IMR-90 (cell line): ENCODE results near the gene PKD1L1. TPM values are rescaled to one million over a fixed set of nuclear protein-coding genes. Genes with fewer than 3 reads are reported as not detected.
A peak's percentile ranks its signal among the peaks of the same experiment; 100 is the strongest.

Source experiments
- ATAC-seq: fragments of 200-7000 bp; cut with Tn5 transposase; 2 replicates; pipeline ENCODE4 v1.9.1; 2020; ENCODE audit warnings: low read depth, mild to moderate bottlenecking, moderate library complexity
- BruUV-seq: library from RNA; stranded (reverse); fragments of 400-500 nt; replicated peaks from 2 replicates; lab custom pipeline; 2021; lab: Mats Ljungman, UMichigan
- CTCF ChIA-PET: fragments of 300-600 bp; formaldehyde crosslinking; extraction: SDS; loops from one replicate; lab custom pipeline; 2021; ENCODE audit warnings: antibody characterized with exemption; lab: Yijun Ruan, JAX
- POLR2A ChIA-PET: fragments of 300-600 bp; sonication (Branson Sonifier 250); formaldehyde crosslinking; loops from one replicate; lab custom pipeline; 2022; ENCODE audit warnings: antibody characterized with exemption; ENCODE audit not compliant: unreplicated experiment; lab: Charles Lee
- DNase-seq: peaks from one replicate; pipeline ENCODE4 v3.0.0; 2013
- H2AFZ ChIP-seq: replicated peaks from 2 replicates; pipeline ENCODE3; 2013; ENCODE audit warnings: low read length, mild to moderate bottlenecking; ENCODE audit not compliant: poor library complexity
- H2AK5ac ChIP-seq: 2 replicates; pipeline ENCODE4 v1.6.1; 2013; ENCODE audit warnings: low read depth, low read length, inconsistent platforms
- H2AK9ac ChIP-seq: replicated peaks from 2 replicates; pipeline ENCODE3; 2013; ENCODE audit warnings: mild to moderate bottlenecking, low read depth, low read length, moderate library complexity; ENCODE audit not compliant: poor library complexity
- H2BK120ac ChIP-seq: 2 replicates; pipeline ENCODE4 v1.6.1; 2013; ENCODE audit warnings: low read depth, low read length, inconsistent platforms
- H2BK15ac ChIP-seq: 3 replicates; pipeline ENCODE4 v1.6.1; 2013; ENCODE audit warnings: low read depth, low read length, inconsistent platforms
- H2BK20ac ChIP-seq: 2 replicates; pipeline ENCODE4 v1.6.1; 2013; ENCODE audit warnings: low read depth, mild to moderate bottlenecking, inconsistent platforms, low read length, moderate library complexity
- H2BK5ac ChIP-seq: 2 replicates; pipeline ENCODE4 v1.6.1; 2013; ENCODE audit warnings: mild to moderate bottlenecking, low read depth, low read length, inconsistent platforms; ENCODE audit not compliant: poor library complexity, severe bottlenecking
- H3K14ac ChIP-seq: replicated peaks from 2 replicates; pipeline ENCODE4 v1.6.1; 2013; ENCODE audit warnings: low read depth, low read length, inconsistent platforms
- H3K18ac ChIP-seq: 2 replicates; pipeline ENCODE4 v1.6.1; 2013; ENCODE audit warnings: low read depth, low read length, control low read depth
- H3K23ac ChIP-seq: 2 replicates; pipeline ENCODE4 v1.6.1; 2013; ENCODE audit warnings: low read depth, low read length, inconsistent platforms
- H3K27ac ChIP-seq: 2 replicates; pipeline ENCODE4 v1.5.1; 2013; ENCODE audit warnings: mild to moderate bottlenecking, control low read depth, low read length; ENCODE audit not compliant: insufficient read depth
- H3K27me3 ChIP-seq: 2 replicates; pipeline ENCODE4 v1.6.1; 2013; ENCODE audit warnings: low read length; ENCODE audit not compliant: control insufficient read depth, insufficient read depth
- H3K36me3 ChIP-seq: 2 replicates; pipeline ENCODE4 v1.6.1; 2013; ENCODE audit warnings: low read length, mixed read lengths; ENCODE audit not compliant: control insufficient read depth, insufficient read depth
- H3K4ac ChIP-seq: 2 replicates; pipeline ENCODE4 v1.6.1; 2013; ENCODE audit warnings: low read depth, low read length, inconsistent platforms
- H3K4me1 ChIP-seq: 2 replicates; pipeline ENCODE4 v1.6.1; 2013; ENCODE audit warnings: low read length, mixed read lengths; ENCODE audit not compliant: control insufficient read depth, insufficient read depth
- H3K4me2 ChIP-seq: 2 replicates; pipeline ENCODE4 v1.6.1; 2013; ENCODE audit warnings: low read depth, mild to moderate bottlenecking, control low read depth, low read length, moderate library complexity
- H3K4me3 ChIP-seq: 2 replicates; pipeline ENCODE4 v1.5.1; 2013; ENCODE audit warnings: low read depth, mild to moderate bottlenecking, control low read depth, low read length, moderate library complexity; ENCODE audit not compliant: insufficient read depth
- H3K56ac ChIP-seq: 2 replicates; pipeline ENCODE4 v1.6.1; 2013; ENCODE audit warnings: low read length, inconsistent platforms; ENCODE audit not compliant: insufficient read depth; ENCODE audit errors: extremely low read depth
- H3K79me1 ChIP-seq, 2 experiments: 2 replicates each; pipeline ENCODE4 v1.6.1; 2013; ENCODE audit warnings: low read length in 2 of 2, inconsistent platforms in 1 of 2, low read depth in 1 of 2
- H3K9ac ChIP-seq: 2 replicates; pipeline ENCODE4 v1.6.1; 2013; ENCODE audit warnings: low read depth, low read length, control low read depth
- H3K9me1 ChIP-seq: 2 replicates; pipeline ENCODE4 v1.6.1; 2013; ENCODE audit warnings: low read length, inconsistent platforms; ENCODE audit not compliant: insufficient read depth
- H3K9me3 ChIP-seq: 2 replicates; pipeline ENCODE4 v1.6.1; 2013; ENCODE audit warnings: low read length; ENCODE audit not compliant: control insufficient read depth, insufficient read depth
- H4K20me1 ChIP-seq: 2 replicates; pipeline ENCODE4 v1.6.1; 2013; ENCODE audit warnings: low read length, inconsistent platforms; ENCODE audit not compliant: insufficient read depth
- H4K5ac ChIP-seq: 2 replicates; pipeline ENCODE4 v1.6.1; 2013; ENCODE audit warnings: mild to moderate bottlenecking, low read depth, low read length, control low read depth
- H4K8ac ChIP-seq, 2 experiments: 2 replicates each; pipeline ENCODE4 v1.6.1; 2013; ENCODE audit warnings: low read depth in 2 of 2, low read length in 2 of 2, control low read depth in 1 of 2, inconsistent platforms in 1 of 2
- H4K91ac ChIP-seq: 2 replicates; pipeline ENCODE4 v1.6.1; 2013; ENCODE audit warnings: low read depth, low read length, inconsistent platforms; ENCODE audit not compliant: insufficient read depth
- CHD1 ChIP-seq: IDR thresholded peaks from 2 replicates; pipeline ENCODE4 v1.6.1; 2012; ENCODE audit warnings: low read depth, low read length, improper control_type of control experiment
- FOS ChIP-seq: fragments of 150-350 bp; IDR thresholded peaks from 2 replicates; pipeline ENCODE4 v1.6.1; 2016; ENCODE audit warnings: low read depth, low read length
- NFE2L2 ChIP-seq: fragments of 150-350 bp; IDR thresholded peaks from 2 replicates; pipeline ENCODE4 v1.6.1; 2016; ENCODE audit warnings: low read depth, mild to moderate bottlenecking, low read length
- POLR2A ChIP-seq: IDR thresholded peaks from 2 replicates; pipeline ENCODE4 v1.6.1; 2012; ENCODE audit warnings: mild to moderate bottlenecking, low read depth, low read length
- RAD21 ChIP-seq: IDR thresholded peaks from 2 replicates; pipeline ENCODE4 v1.6.1; 2012; ENCODE audit warnings: low read length, improper control_type of control experiment
- RCOR1 ChIP-seq: IDR thresholded peaks from 2 replicates; pipeline ENCODE4 v1.6.1; 2012; ENCODE audit warnings: mild to moderate bottlenecking, low read length, improper control_type of control experiment; ENCODE audit not compliant: insufficient replicate concordance
- WGBS, 2 experiments: methylation state at CpG; one replicate each; pipeline versions ENCODE4 v1.1.5 to v1.1.7; 2013; ENCODE audit warnings: missing lambda C conversion rate in 2 of 2; ENCODE audit not compliant: insufficient read length in 1 of 2; ENCODE audit errors: extremely low coverage in 2 of 2; 5-methylcytosine and 5-hydroxymethylcytosine counted together
- dilution Hi-C: fragments of 300-500 bp; cut with HindIII; formaldehyde crosslinking; loops from one replicate; pipeline ENCODE4 v1.14.3; 2018; ENCODE audit warnings: low sequenced_read_pairs; ENCODE audit not compliant: unreplicated experiment
- in situ Hi-C: fragments of 300-500 bp; cut with MboI; formaldehyde crosslinking; loops from 3 replicates; pipeline ENCODE4 v1.14.3; 2019; ENCODE audit warnings: low sequenced_read_pairs, inconsistent platforms, mixed read lengths
- intact Hi-C: fragments of 100-400 bp; cut with micrococcal nuclease; formaldehyde crosslinking; loops from 2 replicates; pipeline ENCODE4 v1.10.0; 2022
- polyA plus RNA-seq, 3 experiments: library from polyadenylated mRNA; depleted of rRNA; stranded (reverse); fragments of >200 nt; gene quantifications; 2 replicates each; pipeline ENCODE4 v1.2.3, GENCODE V29; 2012; ENCODE audit warnings: low replicate concordance in 1 of 3
- total RNA-seq: library from RNA; depleted of rRNA; stranded (reverse); fragments of >200 nt; gene quantifications from 2 replicates; pipeline ENCODE4 v1.2.3, GENCODE V29; 2012
- TF ChIP-seq, protein P1 (sequence below): fragments of 150-350 bp; IDR thresholded peaks from 2 replicates; pipeline ENCODE4 v1.6.1; 2017; ENCODE audit warnings: mild to moderate bottlenecking, antibody characterized with exemption, low read length, low read depth

Gene PKD1L1
- total and polyA plus RNA-seq, 2 of the 4 experiments (the other 2 are of a cell fraction): under 0.01 to 0.15 TPM

DNA sequence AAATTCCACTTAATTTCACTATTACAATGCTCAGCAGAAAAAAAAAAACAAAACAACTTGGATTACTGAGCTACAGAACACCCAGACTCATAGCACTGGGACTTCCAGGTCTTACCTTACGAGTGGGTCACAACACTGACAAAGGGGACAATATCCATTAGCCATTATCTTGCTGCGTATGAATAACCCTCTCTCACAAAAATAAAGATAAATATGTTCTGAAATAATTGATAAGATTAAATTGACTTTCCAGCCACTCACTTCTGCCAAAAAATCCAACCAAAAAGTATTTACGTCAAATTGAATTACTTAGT lies 128.7 kb downstream of the PKD1L1 start:
- Histone ChIP-seq H2AK9ac (no peak overlapping the region), H3K18ac (no peak overlapping the region), H2BK5ac (no peak overlapping the region), H3K4me2 (no peak overlapping the region), H2BK20ac (no peak overlapping the region), H2AK5ac (no peak overlapping the region; the same call in 1 of the 2 replicates), H4K8ac (no peak overlapping the region), H2AFZ (no peak overlapping the region), H3K4me3 (no peak overlapping the region), H2BK15ac (no peak overlapping the region; the same call in 2 of the 3 replicates), H3K4ac (no peak overlapping the region), H3K23ac (no peak overlapping the region), H3K36me3 (no peaks in the 10 kb centered on the region), H4K5ac (no peak overlapping the region), H4K91ac (no peak overlapping the region), H4K20me1 (no peaks in the 10 kb centered on the region), H3K56ac (no peak overlapping the region), H3K9me1 (no peaks in the 10 kb centered on the region; the same call in 1 of the 2 replicates), H3K9ac (no peak overlapping the region), H3K79me1 (no peaks in the 10 kb centered on the region), H3K27ac (no peak overlapping the region), H3K9me3 (no peaks in the 10 kb centered on the region), H3K14ac (no peak overlapping the region), H3K27me3 (no peaks in the 10 kb centered on the region), H3K4me1 (peaks cover 4% of the 10 kb centered on the region), H2BK120ac (0 out of 2 replicates have a peak overlapping the region, but pooled peaks have one; percentile 1)
- POLR2A ChIA-PET: interaction anchor here (0.6 to 0.7 kb wide), 3 partner anchors 219 to 285 kb away, joined by 3 to 14 read pairs (median 12); no protein-coding TSS in a partner anchor
- TF ChIP-seq, protein P1, sequence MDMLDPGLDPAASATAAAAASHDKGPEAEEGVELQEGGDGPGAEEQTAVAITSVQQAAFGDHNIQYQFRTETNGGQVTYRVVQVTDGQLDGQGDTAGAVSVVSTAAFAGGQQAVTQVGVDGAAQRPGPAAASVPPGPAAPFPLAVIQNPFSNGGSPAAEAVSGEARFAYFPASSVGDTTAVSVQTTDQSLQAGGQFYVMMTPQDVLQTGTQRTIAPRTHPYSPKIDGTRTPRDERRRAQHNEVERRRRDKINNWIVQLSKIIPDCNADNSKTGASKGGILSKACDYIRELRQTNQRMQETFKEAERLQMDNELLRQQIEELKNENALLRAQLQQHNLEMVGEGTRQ: no peak
- TF ChIP-seq NFE2L2: no peak
- TF ChIP-seq CHD1: no peak
- no peak for TF ChIP-seq RCOR1
- TF ChIP-seq RAD21: no peak
- no peak; the same call in 1 of the 2 replicates for TF ChIP-seq POLR2A
- no peak for TF ChIP-seq FOS
- no peak for ATAC-seq
- no TSS peak for BruUV-seq
- dilution Hi-C loops (no loop called here), in situ Hi-C loops (loop anchor here (5.0 to 10.0 kb wide), 3 partner anchors 235 to 555 kb away; partner anchors contain the start of gene TNS3), intact Hi-C loops (loop anchor here (1.0 to 5.0 kb wide), 8 partner anchors 33 to 553 kb away; no protein-coding TSS in a partner anchor)
- no CpG with 5 or more reads among the region's 3 CpGs for whole genome bisulfite sequencing, 2 experiments
- CTCF ChIA-PET: interaction anchor here (0.6 to 1.8 kb wide), 10 partner anchors 8 to 384 kb away, joined by 3 to 7 read pairs (median 4); no protein-coding TSS in a partner anchor
- DNase-seq: no peak
